ENCODE results near the gene NTN1.

- no peak for TF ChIP-seq POLR2A (IDR thresholded peaks at IDR 0.05; ENCODE audit: low read depth, low read length)
- no peak for TF ChIP-seq TAF1 (IDR thresholded peaks at IDR 0.05; ENCODE audit: low read depth, low read length)
- TF ChIP-seq SPI1 (IDR thresholded peaks at IDR 0.05; ENCODE audit: low read depth, low read length) = no peak
- no peak for TF ChIP-seq POLR2AphosphoS5 (IDR thresholded peaks at IDR 0.05; ENCODE audit: low read depth, low read length)
Measured at GRCh38 chr17:9177212-9177611, 155.9 kb downstream of the NTN1 start.
